Measurements from ENCODE around the gene ITPKC. TPM values are rescaled to one million over a fixed set of nuclear protein-coding genes. Genes with fewer than 3 reads are reported as not detected.

The ITPKC gene
- total RNA-seq, 2 experiments from 2014 or later: 5.5 to 6.5 TPM

- CTCF ChIA-PET (ENCODE audit: unreplicated experiment): no interaction called here
- no peak overlapping the region for H3K27ac ChIP-seq (ENCODE audit: low read depth, low read length, poor library complexity, severe bottlenecking)
- no peaks in the 10 kb centered on the region for H3K9me3 ChIP-seq (ENCODE audit: low read length)
- intact Hi-C loops (cut with micrococcal nuclease; ENCODE audit: unreplicated experiment): no loop called here
- no peak for DNase-seq (ENCODE audit: low spot score)
- peaks cover 34% of the 10 kb centered on the region for H3K79me2 ChIP-seq (ENCODE audit: insufficient read depth, low read depth, low read length)
- H2AFZ ChIP-seq (ENCODE audit: low read length): no peak overlapping the region
- H3K4me1 ChIP-seq (ENCODE audit: insufficient read depth, low read length, poor library complexity, severe bottlenecking): peaks cover 26% of the 10 kb centered on the region
- H4K20me1 ChIP-seq (ENCODE audit: insufficient read depth, low read length): 0 out of 2 replicates have a peak, but pooled peaks cover under 1% of the 10 kb centered on the region
- BruUV-seq (replicated peaks): no TSS peak
- no peaks in the 10 kb centered on the region for H3K9me2 ChIP-seq (ENCODE audit: insufficient read depth, low read length)
- H3K4me3 ChIP-seq (ENCODE audit: low read depth, low read length, poor library complexity, severe bottlenecking): no peak overlapping the region
- peak overlapping the region; percentile 90 for H3K4me2 ChIP-seq (ENCODE audit: low read length)
- POLR2A ChIA-PET: interaction anchor here (0.5 to 3.8 kb wide), 2 partner anchors 30 to 48 kb away, joined by 3 to 29 read pairs; partner anchors contain the start of gene RAB4B
- no peak for TF ChIP-seq CTCF (conservative IDR thresholded peaks at IDR 0.05; ENCODE audit: low read length)
- H3K36me3 ChIP-seq (ENCODE audit: insufficient read depth, low read length): peaks cover 20% of the 10 kb centered on the region
Observed at GRCh38 chr19:40747536-40747935, 30.6 kb downstream of the ITPKC start.

- H3K79me2 ChIP-seq (ENCODE audit: insufficient read depth, low read depth, low read length): peaks cover 62% of the 10 kb centered on the region
- POLR2A ChIA-PET: interaction anchor here (0.6 to 3.8 kb wide), 9 partner anchors 9 to 613 kb away, joined by 3 to 29 read pairs (median 4); partner anchors contain the start of genes B9D2 and RAB4B
- H3K4me3 ChIP-seq (ENCODE audit: low read depth, low read length, poor library complexity, severe bottlenecking): peak within 1 kb of the TSS; percentile 80
- peak within 1 kb of the TSS; percentile 90 for H3K4me2 ChIP-seq (ENCODE audit: low read length)
- peaks cover 36% of the 10 kb centered on the region for H3K36me3 ChIP-seq (ENCODE audit: insufficient read depth, low read length)
- intact Hi-C loops (cut with micrococcal nuclease; ENCODE audit: unreplicated experiment): loop anchor here (1.0 to 5.0 kb wide), 4 partner anchors 27 to 88 kb away; partner anchors contain the start of gene EGLN2
- no peaks in the 10 kb centered on the region for H3K9me3 ChIP-seq (ENCODE audit: low read length)
- DNase-seq (ENCODE audit: low spot score): peak; percentile 100
- peak within 1 kb of the TSS; percentile 79 for H3K27ac ChIP-seq (ENCODE audit: low read depth, low read length, poor library complexity, severe bottlenecking)
- H2AFZ ChIP-seq (ENCODE audit: low read length): no peak within 1 kb of the TSS; the same call in 1 of the 2 replicates
- no peaks in the 10 kb centered on the region for H3K9me2 ChIP-seq (ENCODE audit: insufficient read depth, low read length)
- CTCF ChIA-PET (ENCODE audit: unreplicated experiment): interaction anchor here (1.0 kb wide), 1 partner anchor 87 kb away, joined by 3 read pairs; no protein-coding TSS in a partner anchor
- BruUV-seq (replicated peaks): TSS peak; percentile 97
- TF ChIP-seq EZH2phosphoT487 (IDR thresholded peaks at IDR 0.05; ENCODE audit: borderline replicate concordance, low read depth, low read length) (no peak), CTCF (conservative IDR thresholded peaks at IDR 0.05; ENCODE audit: low read length) (no peak)
- H4K20me1 ChIP-seq (ENCODE audit: insufficient read depth, low read length): peaks cover 14% of the 10 kb centered on the region
- H3K4me1 ChIP-seq (ENCODE audit: insufficient read depth, low read length, poor library complexity, severe bottlenecking): peaks cover 45% of the 10 kb centered on the region
Observed at GRCh38 chr19:40750058-40750873, 33.4 kb downstream of the ITPKC start, which contains the start of gene ACTMAP. Gene ACTMAP (minus strand): TSS chr19:40750477. CDS start chr19:40749803, 674 bp downstream.
